Stimulated activated CD8-positive, alpha-beta memory T cell treated with anti-CD3 and anti-CD28 coated beads, Interleukin-15, amount 100 ng/mL, for 1 hour (primary cell): ENCODE measurements around the gene ANKS3.

ENCODE experiments used
- DNase-seq: peaks from one replicate; pipeline ENCODE4 v3.0.0-alpha.2; 2020; ENCODE audit warnings: low read depth

The ANKS3 gene

GRCh38 chr16:4646773-4647643 is 87.1 kb downstream of the ANKS3 start:
- DNase-seq = no peak
